ENCODE data around the gene PREX1.

DNA sequence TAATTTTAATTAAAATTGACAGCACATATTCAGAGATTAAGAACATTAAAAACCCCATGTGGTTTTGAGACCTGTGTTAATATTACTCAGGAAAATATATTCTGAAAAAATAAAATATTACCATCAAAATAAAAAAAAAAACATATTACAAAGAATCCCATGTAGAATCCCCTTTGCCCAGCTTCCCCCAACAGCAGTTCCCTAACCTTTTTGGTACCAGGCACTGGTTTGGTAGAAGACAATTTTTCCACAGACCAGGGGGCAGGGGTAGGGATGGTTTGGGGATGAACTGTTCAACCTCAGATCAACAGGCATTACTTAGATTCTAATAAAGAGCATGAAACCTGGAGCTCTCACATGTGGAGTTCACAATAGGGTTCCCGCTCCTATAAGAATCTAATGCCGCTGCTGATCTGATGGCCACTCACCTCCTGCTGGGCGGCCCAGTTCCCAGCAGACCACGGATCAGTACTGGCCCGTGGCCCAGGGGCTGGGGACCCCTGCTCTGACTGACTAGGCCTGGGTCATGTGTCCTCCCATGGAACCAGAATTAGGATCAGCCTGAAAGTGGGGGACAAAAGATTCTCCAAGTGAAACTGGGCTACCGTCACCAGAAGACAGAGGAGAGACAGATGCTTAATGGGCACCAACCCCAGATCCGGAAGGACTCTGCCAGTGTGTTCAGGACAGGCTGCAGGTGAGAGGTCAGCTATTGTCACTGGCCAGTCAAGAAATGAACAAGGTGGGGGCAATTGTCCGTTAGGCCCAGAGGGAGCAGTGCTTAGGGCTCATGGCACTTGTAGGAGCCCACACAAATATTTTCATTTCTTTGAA, 235.5 kb downstream of the PREX1 start:
- TF ChIP-seq, protein P1, sequence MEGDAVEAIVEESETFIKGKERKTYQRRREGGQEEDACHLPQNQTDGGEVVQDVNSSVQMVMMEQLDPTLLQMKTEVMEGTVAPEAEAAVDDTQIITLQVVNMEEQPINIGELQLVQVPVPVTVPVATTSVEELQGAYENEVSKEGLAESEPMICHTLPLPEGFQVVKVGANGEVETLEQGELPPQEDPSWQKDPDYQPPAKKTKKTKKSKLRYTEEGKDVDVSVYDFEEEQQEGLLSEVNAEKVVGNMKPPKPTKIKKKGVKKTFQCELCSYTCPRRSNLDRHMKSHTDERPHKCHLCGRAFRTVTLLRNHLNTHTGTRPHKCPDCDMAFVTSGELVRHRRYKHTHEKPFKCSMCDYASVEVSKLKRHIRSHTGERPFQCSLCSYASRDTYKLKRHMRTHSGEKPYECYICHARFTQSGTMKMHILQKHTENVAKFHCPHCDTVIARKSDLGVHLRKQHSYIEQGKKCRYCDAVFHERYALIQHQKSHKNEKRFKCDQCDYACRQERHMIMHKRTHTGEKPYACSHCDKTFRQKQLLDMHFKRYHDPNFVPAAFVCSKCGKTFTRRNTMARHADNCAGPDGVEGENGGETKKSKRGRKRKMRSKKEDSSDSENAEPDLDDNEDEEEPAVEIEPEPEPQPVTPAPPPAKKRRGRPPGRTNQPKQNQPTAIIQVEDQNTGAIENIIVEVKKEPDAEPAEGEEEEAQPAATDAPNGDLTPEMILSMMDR (IDR thresholded peaks at IDR 0.05) = no peak
- TF ChIP-seq POLR2A (IDR thresholded peaks at IDR 0.05) = no peak

Measured in vagina (tissue), 2 donors.